Measurements from ENCODE around the gene AURKAIP1. TPM values are rescaled to one million over a fixed set of nuclear protein-coding genes. Genes with fewer than 3 reads are reported as not detected.

Gene AURKAIP1
- total and polyA plus RNA-seq, 4 donors = 38.4 to 175 (median 97.7) TPM

GRCh38 chr1:1365875-1366698 is 8.9 kb downstream of the AURKAIP1 start (continued):
- TF ChIP-seq REST (IDR thresholded peaks at IDR 0.05) (no peak), NR2F2 (IDR thresholded peaks at IDR 0.05) (no peak), FOXA2 (IDR thresholded peaks at IDR 0.05) (no peak)

- TF ChIP-seq RXRA (IDR thresholded peaks at IDR 0.05) = no peak
- TF ChIP-seq RAD21 (IDR thresholded peaks at IDR 0.05) = no peak
- no peak for TF ChIP-seq CTCF (IDR thresholded peaks at IDR 0.05; ENCODE audit: low read depth, low read length, missing input control)
- no peak for TF ChIP-seq JUND (IDR thresholded peaks at IDR 0.05)
- no peak for TF ChIP-seq ZBTB33 (IDR thresholded peaks at IDR 0.05)
- TF ChIP-seq GABPA (IDR thresholded peaks at IDR 0.05 in 1 of 2, conservative IDR thresholded peaks at IDR 0.05 in 1 of 2) = no peak
- TF ChIP-seq YY1 (IDR thresholded peaks at IDR 0.05) = no peak
- no peak for TF ChIP-seq REST (IDR thresholded peaks at IDR 0.05)
- TF ChIP-seq ATF3 (IDR thresholded peaks at IDR 0.05) = no peak
- no peak for TF ChIP-seq HNF4G (IDR thresholded peaks at IDR 0.05)
- no peak for TF ChIP-seq NR2F2 (IDR thresholded peaks at IDR 0.05)
- no peak for TF ChIP-seq FOXA2 (IDR thresholded peaks at IDR 0.05)
- no peak for TF ChIP-seq TAF1 (conservative IDR thresholded peaks at IDR 0.05)
- no peak for TF ChIP-seq FOXA1 (IDR thresholded peaks at IDR 0.05)
- TF ChIP-seq EGR1 (IDR thresholded peaks at IDR 0.05; ENCODE audit: low read depth in 2 of 2) = no peak
- no peak for TF ChIP-seq HNF4A (conservative IDR thresholded peaks at IDR 0.05)
- TF ChIP-seq MAX (IDR thresholded peaks at IDR 0.05) = no peak
- WGBS = 79% methylated on average over 14 of the region's 14 CpGs
- H3K36me3 ChIP-seq (ENCODE audit: control insufficient read depth in 4 of 4, insufficient read depth in 3 of 4, low read depth in 1 of 4, low read length in 3 of 4) = no peaks in the 10 kb centered on the region
- H3K9me3 ChIP-seq (ENCODE audit: control insufficient read depth in 4 of 4, low read length in 3 of 4) = no peaks in the 10 kb centered on the region
- H3K27ac ChIP-seq (ENCODE audit: low read depth in 1 of 2, low read length in 2 of 2) = no peak overlapping the region
- no peak overlapping the region for H3K4me3 ChIP-seq (ENCODE audit: low read depth in 1 of 3, low read length in 3 of 3)
- no peaks in the 10 kb centered on the region for H3K4me1 ChIP-seq (ENCODE audit: control insufficient read depth in 4 of 4, insufficient read depth in 4 of 4, low read length in 3 of 4)
- no peak for DNase-seq (ENCODE audit: low spot score)
- H3K9ac ChIP-seq (ENCODE audit: low read depth in 1 of 2, low read length in 2 of 2) = no peak overlapping the region
- no peaks in the 10 kb centered on the region for H3K27me3 ChIP-seq (ENCODE audit: control insufficient read depth in 4 of 4, insufficient read depth in 4 of 4, low read length in 3 of 4)
Measured at GRCh38 chr1:1364266-1364665, 10.7 kb downstream of the AURKAIP1 start.

Measured in liver (tissue), 9 donors.